Fibroblast of the aortic adventitia (primary cell): ENCODE results near the gene SLC7A1. TPM values are rescaled to one million over a fixed set of nuclear protein-coding genes. Genes with fewer than 3 reads are reported as not detected.

Source experiments
- DNase-seq: peaks from one replicate; pipeline ENCODE4 v3.0.0-alpha.2; 2010; ENCODE audit warnings: low read depth
- H3K4me3 ChIP-seq: 2 replicates; pipeline ENCODE4 v1.5.1; 2011; ENCODE audit warnings: low read depth, mild to moderate bottlenecking, control low read depth, low read length, moderate library complexity
- total RNA-seq: library from RNA; depleted of rRNA; stranded (reverse); fragments of >200 nt; gene quantifications from 2 replicates; pipeline ENCODE4 v1.2.3, GENCODE V29; 2012; ENCODE audit warnings: low replicate concordance
- TF ChIP-seq, protein P1 (sequence below): IDR thresholded peaks from 2 replicates; pipeline ENCODE4 v1.5.1; 2011; ENCODE audit warnings: mild to moderate bottlenecking, low read length, control low read depth, inconsistent platforms; ENCODE audit not compliant: insufficient read depth

SLC7A1 gene
- total RNA-seq, 1 donor, result 33.1 TPM

GRCh38 chr13:29459813-29460355, 135.6 kb downstream of the SLC7A1 start:
- no peak for DNase-seq
- no peak overlapping the region for H3K4me3 ChIP-seq
- TF ChIP-seq, protein P1, sequence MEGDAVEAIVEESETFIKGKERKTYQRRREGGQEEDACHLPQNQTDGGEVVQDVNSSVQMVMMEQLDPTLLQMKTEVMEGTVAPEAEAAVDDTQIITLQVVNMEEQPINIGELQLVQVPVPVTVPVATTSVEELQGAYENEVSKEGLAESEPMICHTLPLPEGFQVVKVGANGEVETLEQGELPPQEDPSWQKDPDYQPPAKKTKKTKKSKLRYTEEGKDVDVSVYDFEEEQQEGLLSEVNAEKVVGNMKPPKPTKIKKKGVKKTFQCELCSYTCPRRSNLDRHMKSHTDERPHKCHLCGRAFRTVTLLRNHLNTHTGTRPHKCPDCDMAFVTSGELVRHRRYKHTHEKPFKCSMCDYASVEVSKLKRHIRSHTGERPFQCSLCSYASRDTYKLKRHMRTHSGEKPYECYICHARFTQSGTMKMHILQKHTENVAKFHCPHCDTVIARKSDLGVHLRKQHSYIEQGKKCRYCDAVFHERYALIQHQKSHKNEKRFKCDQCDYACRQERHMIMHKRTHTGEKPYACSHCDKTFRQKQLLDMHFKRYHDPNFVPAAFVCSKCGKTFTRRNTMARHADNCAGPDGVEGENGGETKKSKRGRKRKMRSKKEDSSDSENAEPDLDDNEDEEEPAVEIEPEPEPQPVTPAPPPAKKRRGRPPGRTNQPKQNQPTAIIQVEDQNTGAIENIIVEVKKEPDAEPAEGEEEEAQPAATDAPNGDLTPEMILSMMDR, result no peak
